IMR-90 (cell line): ENCODE measurements around the gene UCP1. TPM values are rescaled to one million over a fixed set of nuclear protein-coding genes. Genes with fewer than 3 reads are reported as not detected.

Experiments
- ATAC-seq: fragments of 200-7000 bp; cut with Tn5 transposase; 2 replicates; pipeline ENCODE4 v1.9.1; 2020; ENCODE audit warnings: low read depth, mild to moderate bottlenecking, moderate library complexity
- BruUV-seq: library from RNA; stranded (reverse); fragments of 400-500 nt; replicated peaks from 2 replicates; lab custom pipeline; 2021; lab: Mats Ljungman, UMichigan
- CTCF ChIA-PET: fragments of 300-600 bp; formaldehyde crosslinking; extraction: SDS; loops from one replicate; lab custom pipeline; 2021; ENCODE audit warnings: antibody characterized with exemption; lab: Yijun Ruan, JAX
- POLR2A ChIA-PET: fragments of 300-600 bp; sonication (Branson Sonifier 250); formaldehyde crosslinking; loops from one replicate; lab custom pipeline; 2022; ENCODE audit warnings: antibody characterized with exemption; ENCODE audit not compliant: unreplicated experiment; lab: Charles Lee
- DNase-seq: peaks from one replicate; pipeline ENCODE4 v3.0.0; 2013
- H2AFZ ChIP-seq: replicated peaks from 2 replicates; pipeline ENCODE3; 2013; ENCODE audit warnings: low read length, mild to moderate bottlenecking; ENCODE audit not compliant: poor library complexity
- H2AK5ac ChIP-seq: 2 replicates; pipeline ENCODE4 v1.6.1; 2013; ENCODE audit warnings: low read depth, low read length, inconsistent platforms
- H2AK9ac ChIP-seq: replicated peaks from 2 replicates; pipeline ENCODE3; 2013; ENCODE audit warnings: mild to moderate bottlenecking, low read depth, low read length, moderate library complexity; ENCODE audit not compliant: poor library complexity
- H2BK120ac ChIP-seq: 2 replicates; pipeline ENCODE4 v1.6.1; 2013; ENCODE audit warnings: low read depth, low read length, inconsistent platforms
- H2BK15ac ChIP-seq: 3 replicates; pipeline ENCODE4 v1.6.1; 2013; ENCODE audit warnings: low read depth, low read length, inconsistent platforms
- H2BK20ac ChIP-seq: 2 replicates; pipeline ENCODE4 v1.6.1; 2013; ENCODE audit warnings: low read depth, mild to moderate bottlenecking, inconsistent platforms, low read length, moderate library complexity
- H2BK5ac ChIP-seq: 2 replicates; pipeline ENCODE4 v1.6.1; 2013; ENCODE audit warnings: mild to moderate bottlenecking, low read depth, low read length, inconsistent platforms; ENCODE audit not compliant: poor library complexity, severe bottlenecking
- H3K14ac ChIP-seq: replicated peaks from 2 replicates; pipeline ENCODE4 v1.6.1; 2013; ENCODE audit warnings: low read depth, low read length, inconsistent platforms
- H3K18ac ChIP-seq: 2 replicates; pipeline ENCODE4 v1.6.1; 2013; ENCODE audit warnings: low read depth, low read length, control low read depth
- H3K23ac ChIP-seq: 2 replicates; pipeline ENCODE4 v1.6.1; 2013; ENCODE audit warnings: low read depth, low read length, inconsistent platforms
- H3K27ac ChIP-seq: 2 replicates; pipeline ENCODE4 v1.5.1; 2013; ENCODE audit warnings: mild to moderate bottlenecking, control low read depth, low read length; ENCODE audit not compliant: insufficient read depth
- H3K27me3 ChIP-seq: 2 replicates; pipeline ENCODE4 v1.6.1; 2013; ENCODE audit warnings: low read length; ENCODE audit not compliant: control insufficient read depth, insufficient read depth
- H3K36me3 ChIP-seq: 2 replicates; pipeline ENCODE4 v1.6.1; 2013; ENCODE audit warnings: low read length, mixed read lengths; ENCODE audit not compliant: control insufficient read depth, insufficient read depth
- H3K4ac ChIP-seq: 2 replicates; pipeline ENCODE4 v1.6.1; 2013; ENCODE audit warnings: low read depth, low read length, inconsistent platforms
- H3K4me1 ChIP-seq: 2 replicates; pipeline ENCODE4 v1.6.1; 2013; ENCODE audit warnings: low read length, mixed read lengths; ENCODE audit not compliant: control insufficient read depth, insufficient read depth
- H3K4me2 ChIP-seq: 2 replicates; pipeline ENCODE4 v1.6.1; 2013; ENCODE audit warnings: low read depth, mild to moderate bottlenecking, control low read depth, low read length, moderate library complexity
- H3K4me3 ChIP-seq: 2 replicates; pipeline ENCODE4 v1.5.1; 2013; ENCODE audit warnings: low read depth, mild to moderate bottlenecking, control low read depth, low read length, moderate library complexity; ENCODE audit not compliant: insufficient read depth
- H3K56ac ChIP-seq: 2 replicates; pipeline ENCODE4 v1.6.1; 2013; ENCODE audit warnings: low read length, inconsistent platforms; ENCODE audit not compliant: insufficient read depth; ENCODE audit errors: extremely low read depth
- H3K79me1 ChIP-seq, 2 experiments: 2 replicates each; pipeline ENCODE4 v1.6.1; 2013; ENCODE audit warnings: low read length in 2 of 2, inconsistent platforms in 1 of 2, low read depth in 1 of 2
- H3K9ac ChIP-seq: 2 replicates; pipeline ENCODE4 v1.6.1; 2013; ENCODE audit warnings: low read depth, low read length, control low read depth
- H3K9me1 ChIP-seq: 2 replicates; pipeline ENCODE4 v1.6.1; 2013; ENCODE audit warnings: low read length, inconsistent platforms; ENCODE audit not compliant: insufficient read depth
- H3K9me3 ChIP-seq: 2 replicates; pipeline ENCODE4 v1.6.1; 2013; ENCODE audit warnings: low read length; ENCODE audit not compliant: control insufficient read depth, insufficient read depth
- H4K20me1 ChIP-seq: 2 replicates; pipeline ENCODE4 v1.6.1; 2013; ENCODE audit warnings: low read length, inconsistent platforms; ENCODE audit not compliant: insufficient read depth
- H4K5ac ChIP-seq: 2 replicates; pipeline ENCODE4 v1.6.1; 2013; ENCODE audit warnings: mild to moderate bottlenecking, low read depth, low read length, control low read depth
- H4K8ac ChIP-seq, 2 experiments: 2 replicates each; pipeline ENCODE4 v1.6.1; 2013; ENCODE audit warnings: low read depth in 2 of 2, low read length in 2 of 2, control low read depth in 1 of 2, inconsistent platforms in 1 of 2
- H4K91ac ChIP-seq: 2 replicates; pipeline ENCODE4 v1.6.1; 2013; ENCODE audit warnings: low read depth, low read length, inconsistent platforms; ENCODE audit not compliant: insufficient read depth
- CHD1 ChIP-seq: IDR thresholded peaks from 2 replicates; pipeline ENCODE4 v1.6.1; 2012; ENCODE audit warnings: low read depth, low read length, improper control_type of control experiment
- CTCF ChIP-seq: conservative IDR thresholded peaks from 2 replicates; pipeline ENCODE4 v1.5.1; 2012; ENCODE audit warnings: mild to moderate bottlenecking, low read depth, low read length, improper control_type of control experiment
- FOS ChIP-seq: fragments of 150-350 bp; IDR thresholded peaks from 2 replicates; pipeline ENCODE4 v1.6.1; 2016; ENCODE audit warnings: low read depth, low read length
- MAFK ChIP-seq: IDR thresholded peaks from 2 replicates; pipeline ENCODE4 v1.6.1; 2012; ENCODE audit warnings: low read depth, low read length, improper control_type of control experiment
- MXI1 ChIP-seq: IDR thresholded peaks from 2 replicates; pipeline ENCODE4 v1.6.1; 2012; ENCODE audit warnings: low read depth, mild to moderate bottlenecking, low read length, moderate library complexity, borderline replicate concordance
- NFE2L2 ChIP-seq: fragments of 150-350 bp; IDR thresholded peaks from 2 replicates; pipeline ENCODE4 v1.6.1; 2016; ENCODE audit warnings: low read depth, mild to moderate bottlenecking, low read length
- SMC3 ChIP-seq: fragments of 150-350 bp; IDR thresholded peaks from 2 replicates; pipeline ENCODE4 v1.6.1; 2016; ENCODE audit warnings: low read depth, mild to moderate bottlenecking, antibody characterized with exemption, low read length, moderate library complexity
- USF2 ChIP-seq: fragments of 150-350 bp; IDR thresholded peaks from 2 replicates; pipeline ENCODE4 v1.6.1; 2017; ENCODE audit warnings: mild to moderate bottlenecking, antibody characterized with exemption, low read length, low read depth
- WGBS, 2 experiments: methylation state at CpG; one replicate each; pipeline versions ENCODE4 v1.1.5 to v1.1.7; 2013; ENCODE audit warnings: missing lambda C conversion rate in 2 of 2; ENCODE audit not compliant: insufficient read length in 1 of 2; ENCODE audit errors: extremely low coverage in 2 of 2; 5-methylcytosine and 5-hydroxymethylcytosine counted together
- dilution Hi-C: fragments of 300-500 bp; cut with HindIII; formaldehyde crosslinking; loops from one replicate; pipeline ENCODE4 v1.14.3; 2018; ENCODE audit warnings: low sequenced_read_pairs; ENCODE audit not compliant: unreplicated experiment
- in situ Hi-C: fragments of 300-500 bp; cut with MboI; formaldehyde crosslinking; loops from 3 replicates; pipeline ENCODE4 v1.14.3; 2019; ENCODE audit warnings: low sequenced_read_pairs, inconsistent platforms, mixed read lengths
- intact Hi-C: fragments of 100-400 bp; cut with micrococcal nuclease; formaldehyde crosslinking; loops from 2 replicates; pipeline ENCODE4 v1.10.0; 2022
- polyA plus RNA-seq, 3 experiments: library from polyadenylated mRNA; depleted of rRNA; stranded (reverse); fragments of >200 nt; gene quantifications; 2 replicates each; pipeline ENCODE4 v1.2.3, GENCODE V29; 2012; ENCODE audit warnings: low replicate concordance in 1 of 3
- total RNA-seq: library from RNA; depleted of rRNA; stranded (reverse); fragments of >200 nt; gene quantifications from 2 replicates; pipeline ENCODE4 v1.2.3, GENCODE V29; 2012

Gene UCP1
- total and polyA plus RNA-seq, 2 of the 4 experiments (the other 2 are of a cell fraction): not detected

GRCh38 chr4:140523857-140524742, 44.7 kb downstream of the UCP1 start, which contains the start of gene ELMOD2 (continued):
- TF ChIP-seq MXI1 (peak; percentile 76; the same call in 1 of the 2 replicates), SMC3 (peak; percentile 47)

GRCh38 chr4:140523370-140523856, 45.3 kb downstream of the UCP1 start:
- Histone ChIP-seq H3K4ac (no peak overlapping the region), H3K27ac (no peak overlapping the region), H4K20me1 (no peaks in the 10 kb centered on the region), H3K9me3 (no peaks in the 10 kb centered on the region), H3K23ac (no peak overlapping the region), H2AFZ (peak overlapping the region; percentile 97), H2BK15ac (no peak overlapping the region), H3K14ac (no peak overlapping the region), H3K9ac (no peak overlapping the region; the same call in 1 of the 2 replicates), H2BK5ac (no peak overlapping the region), H4K91ac (no peak overlapping the region), H3K4me1 (no peaks in the 10 kb centered on the region), H2AK9ac (no peak overlapping the region), H3K79me1 (peaks cover 4 to 14% of the 10 kb centered on the region in 2 experiments; a peak in 3 of 4 replicates), H3K27me3 (no peaks in the 10 kb centered on the region), H4K8ac (peak overlapping the region; percentile 64 to 76), H2BK20ac (no peak overlapping the region), H3K9me1 (no peaks in the 10 kb centered on the region), H3K4me2 (peak overlapping the region; percentile 72), H2BK120ac (no peak overlapping the region), H3K36me3 (no peaks in the 10 kb centered on the region), H2AK5ac (no peak overlapping the region), H4K5ac (no peak overlapping the region), H3K56ac (0 out of 2 replicates have a peak overlapping the region, but pooled peaks have one; percentile 20), H3K18ac (no peak overlapping the region), H3K4me3 (peak overlapping the region; percentile 43; the same call in 1 of the 2 replicates)
- no peak for TF ChIP-seq MAFK
- no peak for TF ChIP-seq FOS
- no peak for TF ChIP-seq USF2
- no peak for TF ChIP-seq NFE2L2
- no peak for TF ChIP-seq CTCF
- no peak for TF ChIP-seq SMC3
- no peak for TF ChIP-seq CHD1
- in situ Hi-C loops (no loop called here), dilution Hi-C loops (no loop called here), intact Hi-C loops (loop anchor here (5.0 kb wide), 2 partner anchors 151 to 234 kb away; partner anchors contain the start of genes SCOC and TBC1D9)
- DNase-seq: no peak
- ChIA-PET CTCF (interaction anchor here (0.8 to 1.5 kb wide), 3 partner anchors 19 to 610 kb away, joined by 3 to 6 read pairs (median 3); partner anchors contain the start of gene RNF150), POLR2A (no interaction called here)
- no TSS peak for BruUV-seq
- ATAC-seq: no peak
- no CpG with 5 or more reads among the region's 8 CpGs for WGBS, 2 experiments
